CD4-positive, CD25-positive, alpha-beta regulatory T cell (primary cell): Measurements from ENCODE around the gene PC. TPM values are rescaled to one million over a fixed set of nuclear protein-coding genes. Genes with fewer than 3 reads are reported as not detected.

Source experiments
- ATAC-seq, 2 donors: fragments of 150-1000 bp; cut with Tn5 transposase; one replicate each; pipeline ENCODE4 v1.10.0; 2021; ENCODE audit warnings: low read depth in 2 of 2, moderate number of reproducible peaks in 2 of 2, moderate library complexity in 1 of 2
- DNase-seq, 3 donors: peaks; one replicate each; pipeline versions ENCODE4 v3.0.0 to v3.0.0-alpha.2; 2012 to 2022; ENCODE audit warnings: mixed read lengths in 1 of 3
- H3K27ac ChIP-seq: one replicate; pipeline ENCODE4 v1.7.0; 2013; ENCODE audit warnings: mild to moderate bottlenecking, low read length; ENCODE audit not compliant: insufficient read depth, poor library complexity, severe bottlenecking
- H3K27me3 ChIP-seq: one replicate; pipeline ENCODE4 v1.7.0; 2013; ENCODE audit warnings: low read length; ENCODE audit not compliant: control insufficient read depth, insufficient read depth
- H3K36me3 ChIP-seq: one replicate; pipeline ENCODE4 v1.7.0; 2013; ENCODE audit warnings: mild to moderate bottlenecking, low read length, moderate library complexity; ENCODE audit not compliant: control insufficient read depth, insufficient read depth
- H3K4me1 ChIP-seq: 2 replicates; pipeline ENCODE4 v1.7.0; 2013; ENCODE audit warnings: mild to moderate bottlenecking, low read length; ENCODE audit not compliant: insufficient read depth, control insufficient read depth, poor library complexity, severe bottlenecking
- H3K4me3 ChIP-seq: one replicate; pipeline ENCODE4 v1.7.0; 2013; ENCODE audit warnings: low read depth, mild to moderate bottlenecking, low read length, moderate library complexity
- H3K9me3 ChIP-seq, 2 experiments: 1 replicate in 1 of 2; 2 replicates in 1 of 2; pipeline ENCODE4 v1.7.0; 2013; ENCODE audit warnings: low read length in 2 of 2, mild to moderate bottlenecking in 1 of 2, moderate library complexity in 1 of 2; ENCODE audit not compliant: control insufficient read depth in 2 of 2
- H3K27ac Mint-ChIP-seq, 3 donors: one replicate each; pipeline ENCODE4 v1.8.0; 2020 to 2022; ENCODE audit warnings: mild to moderate bottlenecking in 3 of 3, mixed read lengths in 3 of 3, moderate library complexity in 2 of 3
- H3K27me3 Mint-ChIP-seq: one replicate; pipeline ENCODE4 v1.8.0; 2022; ENCODE audit warnings: mild to moderate bottlenecking, mixed read lengths
- H3K36me3 Mint-ChIP-seq: one replicate; pipeline ENCODE4 v1.8.0; 2020; ENCODE audit warnings: mixed read lengths
- H3K4me1 Mint-ChIP-seq, 4 donors: one replicate each; pipeline ENCODE4 v1.8.0; 2020 to 2022; ENCODE audit warnings: mixed read lengths in 4 of 4, mild to moderate bottlenecking in 1 of 4
- H3K4me3 Mint-ChIP-seq, 4 donors: one replicate each; pipeline ENCODE4 v1.8.0; 2020 to 2022; ENCODE audit warnings: mild to moderate bottlenecking in 4 of 4, mixed read lengths in 4 of 4, moderate library complexity in 3 of 4
- H3K9me3 Mint-ChIP-seq, 7 donors: one replicate each; pipeline ENCODE4 v1.8.0; 2020 to 2022; ENCODE audit warnings: mixed read lengths in 7 of 7, mild to moderate bottlenecking in 3 of 7, moderate library complexity in 2 of 7
- polyA plus RNA-seq, 4 donors: library from polyadenylated mRNA; unstranded; fragments of 300-500 nt; fragmentation: Illumina TruSeq; gene quantifications; one replicate each; pipeline ENCODE4 v1.2.3, GENCODE V29; 2021
- total RNA-seq: library from RNA; stranded (reverse); gene quantifications from one replicate; pipeline ENCODE4 v1.2.3, GENCODE V29; 2022

Gene PC
- total and polyA plus RNA-seq, 5 donors from 2014 or later, result 2.0 to 7.4 (median 4.6) TPM

DNA sequence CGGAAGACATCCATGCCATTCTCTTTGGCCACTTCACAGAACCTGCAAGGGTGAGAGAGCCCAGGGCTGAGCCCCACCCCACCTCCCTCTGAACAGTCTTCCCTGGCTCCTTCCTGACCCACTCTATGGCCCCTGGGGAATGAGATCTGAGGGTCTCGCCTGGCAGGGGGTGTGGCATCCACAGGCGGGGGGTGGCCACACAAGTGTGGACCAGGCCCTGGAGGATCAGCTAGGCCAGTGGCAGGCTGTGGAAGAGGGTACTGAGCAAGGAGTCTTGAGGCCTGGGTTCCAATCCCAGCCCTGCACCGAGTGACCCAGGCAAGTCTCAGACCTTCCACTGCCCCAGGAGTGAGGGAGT lies 107.0 kb downstream of the PC start:
- ATAC-seq, result no peak

DNA sequence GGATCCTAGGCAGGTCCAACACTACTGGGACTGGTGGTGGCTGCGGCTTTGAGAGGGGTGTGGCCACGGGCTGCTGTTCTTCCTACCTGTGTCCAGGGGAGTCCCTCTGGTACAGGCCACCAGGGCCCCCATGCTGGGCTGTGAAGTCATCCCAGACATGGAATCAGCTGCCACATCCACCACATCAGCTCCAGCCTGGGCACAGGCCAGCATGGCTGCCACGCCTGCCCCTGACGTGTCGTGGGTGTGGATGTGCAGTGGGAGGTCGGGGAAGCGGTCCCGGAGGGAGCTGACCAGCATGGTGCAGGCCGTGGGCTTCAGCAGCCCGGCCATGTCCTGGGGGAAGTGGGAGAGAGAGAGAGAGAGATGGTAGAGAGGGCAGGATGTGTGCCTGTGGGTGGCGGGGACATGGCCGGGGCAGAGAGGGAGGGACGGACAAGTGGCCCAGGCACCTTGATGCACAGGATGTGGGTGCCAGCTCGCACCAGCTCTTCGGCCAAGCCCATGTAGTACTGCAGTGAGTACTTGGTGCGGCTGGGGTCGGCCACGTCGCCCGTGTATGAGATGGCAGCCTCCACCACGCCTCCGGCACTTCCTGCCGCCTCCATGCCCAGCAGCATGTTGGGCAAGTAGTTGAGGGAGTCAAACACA lies 107.5 kb downstream of the PC start:
- Histone ChIP-seq H3K36me3 (peaks cover 11% of the 10 kb centered on the region), H3K27me3 (no peaks in the 10 kb centered on the region), H3K9me3 (no peaks in the 10 kb centered on the region), H3K4me3 (no peak overlapping the region), H3K27ac (no peak overlapping the region), H3K4me1 (peaks cover 7% of the 10 kb centered on the region)
- DNase-seq, result no peak
- no peak overlapping the region for H3K27ac Mint-ChIP-seq
- no peaks in the 10 kb centered on the region for H3K9me3 Mint-ChIP-seq
- no peaks in the 10 kb centered on the region for H3K36me3 Mint-ChIP-seq
- ATAC-seq, result no peak
- no peaks in the 10 kb centered on the region for H3K27me3 Mint-ChIP-seq
- peaks cover 0 to 15% (median 6%) of the 10 kb centered on the region in 4 donors for H3K4me1 Mint-ChIP-seq
- peak overlapping the region in 1 of 4 donors; percentile 80 for H3K4me3 Mint-ChIP-seq

More for the DNA sequence above, 107.0 kb downstream of the PC start:
- Histone ChIP-seq H3K4me1 (peaks cover 12% of the 10 kb centered on the region), H3K4me3 (no peak overlapping the region), H3K27ac (no peak overlapping the region), H3K27me3 (no peaks in the 10 kb centered on the region), H3K36me3 (peaks cover 11% of the 10 kb centered on the region), H3K9me3 (no peaks in the 10 kb centered on the region)
- Mint-ChIP-seq H3K36me3 (no peaks in the 10 kb centered on the region), H3K27ac (no peak overlapping the region), H3K27me3 (no peaks in the 10 kb centered on the region), H3K4me3 (peak overlapping the region in 1 of 4 donors; percentile 80), H3K4me1 (peaks cover 0 to 17% (median 7%) of the 10 kb centered on the region in 4 donors), H3K9me3 (no peaks in the 10 kb centered on the region)
- no peak for DNase-seq

DNA sequence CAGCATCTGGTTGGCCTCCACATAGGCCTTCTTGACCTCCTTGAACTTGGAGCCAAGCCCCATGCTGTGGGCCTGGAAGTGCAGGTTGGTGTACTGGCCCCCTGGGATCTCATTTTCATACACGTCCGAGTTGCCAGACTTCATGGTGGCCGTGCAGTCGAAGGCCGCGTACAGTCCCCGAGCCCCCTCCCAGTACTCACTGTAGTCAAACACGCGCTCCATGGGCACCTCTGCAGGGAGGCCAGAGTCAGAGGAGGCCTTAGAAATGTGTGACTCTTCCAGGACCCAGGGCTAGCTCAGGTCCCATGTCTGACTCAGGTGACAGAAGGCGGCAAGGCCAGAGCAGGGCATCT lies 108.0 kb downstream of the PC start:
- Mint-ChIP-seq H3K36me3 (no peaks in the 10 kb centered on the region), H3K27ac (no peak overlapping the region), H3K27me3 (no peaks in the 10 kb centered on the region), H3K4me1 (peaks cover 0 to 13% (median 4%) of the 10 kb centered on the region in 4 donors), H3K4me3 (no peak overlapping the region), H3K9me3 (no peaks in the 10 kb centered on the region)
- H3K9me3 ChIP-seq, result no peaks in the 10 kb centered on the region
- DNase-seq (no peak), ATAC-seq (no peak)
- H3K4me1 ChIP-seq, result peaks cover 5% of the 10 kb centered on the region
- no peaks in the 10 kb centered on the region for H3K27me3 ChIP-seq
- H3K4me3 ChIP-seq, result no peak overlapping the region
- H3K36me3 ChIP-seq, result peaks cover 16% of the 10 kb centered on the region
- H3K27ac ChIP-seq, result no peak overlapping the region

DNA sequence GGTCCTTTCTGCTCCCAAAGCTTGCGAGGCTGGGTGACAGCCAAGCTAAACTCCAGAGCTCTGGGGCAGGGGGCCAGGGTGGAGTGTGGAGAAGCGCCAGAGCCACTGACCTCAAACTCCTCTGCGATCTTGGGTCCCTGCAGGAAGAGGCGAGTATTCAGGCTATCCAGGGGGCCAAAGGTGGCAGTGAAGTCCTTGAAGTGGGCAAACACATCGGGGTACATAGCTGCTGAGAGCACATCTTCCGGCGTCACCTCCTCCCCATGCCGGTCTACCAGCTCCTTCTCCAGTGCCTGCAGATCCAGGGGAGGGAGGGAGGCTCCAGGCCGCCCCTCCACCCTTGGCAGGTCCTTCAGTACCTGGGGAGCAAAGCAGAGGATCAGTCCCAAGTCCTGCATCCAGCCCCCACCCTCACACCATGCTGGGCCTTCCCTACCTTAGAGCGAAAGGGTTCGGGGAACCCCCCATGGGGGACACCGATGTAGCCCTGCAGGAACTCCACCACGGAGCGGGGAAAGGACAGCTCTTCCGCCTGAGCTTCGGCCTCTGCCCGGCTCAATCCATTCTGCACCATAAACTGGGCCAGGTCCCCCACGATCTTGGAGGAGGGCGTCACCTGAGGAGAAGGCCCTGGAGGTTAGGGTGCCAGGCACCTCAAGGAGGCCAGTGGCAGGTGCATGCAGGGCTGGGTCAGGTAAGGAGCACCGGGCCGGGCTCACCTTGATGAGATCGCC lies 108.5 kb downstream of the PC start:
- H3K36me3 ChIP-seq, result peaks cover 21% of the 10 kb centered on the region
- Mint-ChIP-seq H3K4me1 (peaks cover 0 to 17% (median 7%) of the 10 kb centered on the region in 4 donors), H3K27me3 (no peaks in the 10 kb centered on the region), H3K27ac (peak overlapping the region in 1 of 3 donors; percentile 90), H3K4me3 (no peak overlapping the region), H3K9me3 (no peaks in the 10 kb centered on the region), H3K36me3 (no peaks in the 10 kb centered on the region)
- no peak overlapping the region for H3K27ac ChIP-seq
- H3K27me3 ChIP-seq, result no peaks in the 10 kb centered on the region
- no peaks in the 10 kb centered on the region for H3K9me3 ChIP-seq
- ATAC-seq (no peak), DNase-seq (no peak)
- peaks cover 6% of the 10 kb centered on the region for H3K4me1 ChIP-seq
- no peak overlapping the region for H3K4me3 ChIP-seq

DNA sequence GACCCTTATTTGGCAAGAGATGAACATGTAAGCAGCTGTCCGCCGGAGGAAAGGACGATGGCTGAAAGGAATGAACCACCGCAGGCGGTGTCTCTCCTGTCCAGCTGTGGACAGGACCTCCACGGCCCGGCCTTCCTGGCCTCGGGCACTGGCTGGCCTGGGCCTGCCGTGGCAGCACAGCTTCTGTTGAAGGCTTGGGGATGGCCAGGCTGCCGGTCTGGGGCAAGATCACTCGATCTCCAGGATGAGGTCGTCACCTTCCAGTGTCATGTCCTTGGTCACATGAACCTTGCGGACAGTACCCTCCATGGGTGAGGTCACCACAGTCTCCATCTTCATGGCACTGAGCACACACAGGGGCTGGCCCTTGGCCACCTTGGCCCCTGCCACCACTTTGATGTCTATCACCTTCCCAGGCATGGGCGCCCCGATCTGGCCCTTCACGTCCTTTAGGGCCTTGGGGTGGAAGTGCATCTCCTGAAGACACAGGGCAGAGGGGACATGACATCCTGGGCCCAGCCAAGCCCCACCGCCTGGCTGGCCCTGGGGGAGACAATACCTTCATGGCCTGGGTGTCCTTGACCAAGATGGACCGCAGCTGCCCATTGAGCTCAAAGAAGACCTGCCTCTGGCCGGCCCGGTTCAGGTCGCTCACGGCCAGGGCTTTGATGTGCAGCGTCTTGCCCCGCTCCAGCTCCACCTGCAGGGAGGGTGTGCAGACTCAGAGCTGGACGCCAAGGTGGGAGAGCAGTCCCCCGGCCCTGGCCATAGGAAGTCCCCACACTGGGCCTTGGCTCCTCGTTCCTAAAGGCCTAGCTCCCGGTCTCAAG lies 109.3 kb downstream of the PC start:
- H3K36me3 ChIP-seq, result peaks cover 21% of the 10 kb centered on the region
- H3K27me3 ChIP-seq, result no peaks in the 10 kb centered on the region
- peaks cover 13% of the 10 kb centered on the region for H3K4me1 ChIP-seq
- Mint-ChIP-seq H3K4me1 (peaks cover 0 to 25% (median 10%) of the 10 kb centered on the region in 4 donors), H3K27me3 (no peaks in the 10 kb centered on the region), H3K36me3 (no peaks in the 10 kb centered on the region), H3K27ac (no peak overlapping the region), H3K4me3 (peak overlapping the region in 2 of 4 donors; percentile 60 to 85), H3K9me3 (no peaks in the 10 kb centered on the region)
- no peak overlapping the region for H3K27ac ChIP-seq
- no peaks in the 10 kb centered on the region for H3K9me3 ChIP-seq
- DNase-seq, result no peak
- no peak overlapping the region for H3K4me3 ChIP-seq
- ATAC-seq, result no peak

DNA sequence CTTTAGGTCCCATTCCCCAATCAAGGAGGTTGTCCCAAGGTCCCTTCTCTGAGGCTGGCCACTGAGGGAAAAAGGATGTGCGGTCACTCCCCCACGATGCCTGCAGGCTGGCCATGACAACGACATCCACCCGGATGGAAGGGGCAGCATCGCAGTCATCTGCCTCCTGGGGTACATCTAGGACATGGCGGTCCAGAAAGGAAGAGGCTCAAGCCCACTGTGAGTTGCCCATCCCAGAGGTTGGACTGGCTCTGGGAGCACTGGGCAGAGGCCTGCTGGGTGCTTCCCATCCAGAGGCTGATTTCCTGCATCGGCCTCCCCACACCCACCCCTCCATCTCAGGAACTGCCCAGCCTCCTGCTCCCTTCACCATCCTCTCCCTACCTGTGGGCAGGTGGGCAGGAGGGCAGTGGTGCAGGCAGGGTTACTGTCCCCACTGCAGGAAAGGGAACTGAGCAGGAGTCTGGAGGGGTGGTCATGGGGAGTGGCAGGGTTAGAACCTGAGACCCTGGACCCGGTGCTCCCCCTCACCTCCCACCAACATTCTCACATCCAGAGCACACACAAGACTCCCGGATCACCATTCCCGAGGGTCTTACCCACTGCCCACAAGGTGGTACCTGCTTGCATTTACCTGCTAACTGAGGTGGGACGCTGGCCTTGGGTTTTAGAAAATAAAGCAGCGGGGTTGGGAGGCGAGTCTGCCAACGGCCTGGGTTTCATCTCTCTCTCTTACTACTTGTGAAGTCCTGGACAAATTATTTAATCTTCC lies 110.5 kb downstream of the PC start:
- no peaks in the 10 kb centered on the region for H3K36me3 Mint-ChIP-seq
- H3K27ac ChIP-seq, result no peak overlapping the region

DNA sequence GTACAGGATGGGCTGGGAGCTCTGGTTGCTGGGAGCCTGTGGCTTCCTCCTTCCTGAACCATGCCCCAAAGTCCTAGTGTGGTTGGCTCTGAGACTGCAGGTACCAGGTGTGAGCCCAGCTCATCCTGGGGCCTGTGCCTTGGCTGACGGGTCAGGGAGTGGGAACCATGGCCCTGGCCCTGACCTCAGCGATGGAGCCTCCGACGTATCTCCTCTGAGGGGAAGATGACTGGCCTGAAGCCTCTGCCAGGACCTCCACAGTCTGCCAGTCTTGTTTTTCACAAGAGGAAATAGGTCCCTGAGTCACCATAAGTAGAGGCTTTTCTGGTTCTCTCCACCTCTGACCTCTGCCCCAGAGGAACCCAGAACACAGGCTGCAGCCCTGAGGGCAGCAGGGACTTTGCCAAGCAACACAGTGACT lies 111.5 kb downstream of the PC start:
- peaks cover 21% of the 10 kb centered on the region for H3K36me3 ChIP-seq
- H3K4me1 ChIP-seq, result peaks cover 25% of the 10 kb centered on the region
- DNase-seq, result no peak
- no peaks in the 10 kb centered on the region for H3K9me3 ChIP-seq
- Mint-ChIP-seq H3K36me3 (no peaks in the 10 kb centered on the region), H3K27ac (no peak overlapping the region), H3K4me3 (peak overlapping the region in 2 of 4 donors; percentile 52 to 94), H3K4me1 (peaks cover 6 to 32% (median 18%) of the 10 kb centered on the region in 4 donors), H3K9me3 (no peaks in the 10 kb centered on the region), H3K27me3 (no peaks in the 10 kb centered on the region)
- no peak overlapping the region for H3K27ac ChIP-seq
- H3K4me3 ChIP-seq, result no peak overlapping the region
- ATAC-seq, result no peak
- H3K27me3 ChIP-seq, result no peaks in the 10 kb centered on the region

More for the DNA sequence above, 110.5 kb downstream of the PC start:
- DNase-seq, result no peak
- no peak overlapping the region for H3K27ac Mint-ChIP-seq
- H3K4me1 ChIP-seq, result peaks cover 18% of the 10 kb centered on the region
- peaks cover 21% of the 10 kb centered on the region for H3K36me3 ChIP-seq
- H3K27me3 Mint-ChIP-seq, result no peaks in the 10 kb centered on the region
- no peaks in the 10 kb centered on the region for H3K9me3 ChIP-seq
- H3K4me3 ChIP-seq, result no peak overlapping the region
- ATAC-seq, result no peak
- H3K27me3 ChIP-seq, result no peaks in the 10 kb centered on the region
- H3K4me1 Mint-ChIP-seq, result peaks cover 0 to 28% (median 11%) of the 10 kb centered on the region in 4 donors
- peak overlapping the region in 2 of 4 donors; percentile 32 to 73 for H3K4me3 Mint-ChIP-seq
- H3K9me3 Mint-ChIP-seq, result no peaks in the 10 kb centered on the region
